Raji (cell line): ENCODE measurements around the gene CXCR4.

Experiments
- POLR2A ChIP-seq: IDR thresholded peaks from 2 replicates; pipeline ENCODE4 v1.6.1; 2011; ENCODE audit warnings: low read depth, low read length, control low read depth; ENCODE audit not compliant: insufficient read depth

CXCR4 gene

GRCh38 chr2:136124805-136125204 is 6.9 kb upstream of the CXCR4 start:
- no peak for TF ChIP-seq POLR2A

- no peak for TF ChIP-seq POLR2A
These were observed 4.7 kb upstream of the CXCR4 start for GRCh38 chr2:136122661-136123060.

- no peak for TF ChIP-seq POLR2A
These were observed 3.4 kb upstream of the CXCR4 start for GRCh38 chr2:136121204-136121910.

- TF ChIP-seq POLR2A = no peak
These were observed 2.0 kb upstream of the CXCR4 start for GRCh38 chr2:136119717-136120675.

GRCh38 chr2:136118819-136119716 is 1.1 kb upstream of the CXCR4 start:
- peak; percentile 33; the same call in 1 of the 2 replicates for TF ChIP-seq POLR2A

GRCh38 chr2:136117391-136117841 is 533 bp downstream of the CXCR4 start:
- TF ChIP-seq POLR2A = no peak

- peak; percentile 53 for TF ChIP-seq POLR2A
These were observed 1.0 kb downstream of the CXCR4 start for GRCh38 chr2:136116813-136117390.

GRCh38 chr2:136116151-136116812 is 1.7 kb downstream of the CXCR4 start:
- TF ChIP-seq POLR2A = no peak; the same call in 1 of the 2 replicates

- no peak for TF ChIP-seq POLR2A
These were observed 2.7 kb downstream of the CXCR4 start for GRCh38 chr2:136115183-136115761.

- no peak for TF ChIP-seq POLR2A
These were observed 3.6 kb downstream of the CXCR4 start for GRCh38 chr2:136114382-136114781.

- TF ChIP-seq POLR2A = peak; percentile 36
These were observed 4.6 kb downstream of the CXCR4 start for GRCh38 chr2:136113209-136113971.

GRCh38 chr2:136112317-136113208 is 5.4 kb downstream of the CXCR4 start:
- TF ChIP-seq POLR2A = 0 out of 2 replicates have a peak, but pooled peaks have one; percentile 25
